GM19035 (cell line): ENCODE results near the gene LIPC.

Source experiments
- ATAC-seq: cut with Tn5 transposase; IDR thresholded peaks from one replicate; pipeline ENCODE4 v1.9.1; 2021; ENCODE audit not compliant: unreplicated experiment

LIPC gene

DNA sequence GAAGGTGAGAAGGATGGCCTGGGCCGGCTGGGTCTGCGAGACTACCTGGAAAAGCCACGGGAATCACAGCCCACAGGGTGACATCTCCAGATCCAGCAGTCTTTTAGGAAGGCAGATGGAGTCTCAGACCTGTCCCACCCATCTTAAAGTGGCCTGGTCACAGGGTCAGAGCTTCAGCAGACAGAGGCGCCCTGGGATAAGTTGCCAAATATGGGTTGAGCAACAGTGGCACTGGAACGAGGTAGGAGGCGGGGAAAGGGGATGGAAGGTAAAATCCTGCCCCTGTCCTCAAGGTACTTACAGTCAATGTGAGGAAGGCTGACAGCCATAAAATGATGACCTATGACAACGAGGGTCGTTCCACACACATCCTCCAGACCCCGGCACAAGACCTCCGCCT is 80.7 kb downstream of the LIPC start:
- ATAC-seq, result no peak

DNA sequence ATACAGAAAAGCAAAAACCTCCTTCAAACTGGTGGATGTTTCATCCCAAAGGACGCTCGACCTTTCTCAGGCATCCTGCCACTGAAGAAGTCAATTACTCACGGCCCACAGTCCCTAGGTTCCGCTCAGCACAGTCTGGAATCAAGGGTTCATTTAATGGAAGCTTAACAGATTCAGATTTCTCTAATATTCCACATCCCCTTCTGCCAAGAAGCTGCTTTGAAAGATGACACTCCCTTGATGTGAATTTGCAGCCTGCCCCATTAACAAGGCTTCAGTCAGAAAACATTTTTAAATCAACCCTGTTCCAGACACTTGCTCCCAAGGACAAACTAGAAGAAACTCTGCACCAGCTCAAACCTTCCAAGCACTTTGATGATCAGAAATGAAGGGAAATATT is 81.2 kb downstream of the LIPC start:
- no peak for ATAC-seq

DNA sequence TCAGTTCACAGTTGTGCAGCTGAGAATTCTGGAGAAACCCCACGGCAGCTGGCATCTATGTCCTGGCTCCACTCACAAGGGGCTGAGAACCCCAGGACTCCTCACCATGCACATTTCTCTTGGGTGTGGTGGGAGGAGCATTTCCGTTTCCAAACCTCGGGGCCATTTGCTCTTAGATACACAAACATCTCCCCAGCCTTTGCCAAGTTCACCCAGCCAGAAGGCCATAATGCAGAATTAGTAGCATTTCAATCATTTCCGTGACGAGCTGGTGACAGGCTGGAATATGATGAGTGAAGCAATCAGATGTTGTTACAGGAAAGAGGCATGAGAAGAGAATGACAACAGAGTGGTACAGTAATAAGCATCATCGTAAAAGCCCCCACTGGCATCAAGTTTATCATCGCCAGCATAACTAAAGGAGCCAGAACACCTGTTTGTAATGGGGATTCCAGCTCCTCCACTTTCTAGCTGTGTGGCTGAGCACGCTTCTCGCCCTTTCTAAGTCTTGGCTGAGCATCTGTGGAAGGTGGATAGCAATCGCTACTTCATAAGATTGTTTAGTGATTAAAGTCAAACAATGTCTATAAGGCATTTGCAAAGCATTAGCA is 82.0 kb downstream of the LIPC start:
- ATAC-seq, result no peak

DNA sequence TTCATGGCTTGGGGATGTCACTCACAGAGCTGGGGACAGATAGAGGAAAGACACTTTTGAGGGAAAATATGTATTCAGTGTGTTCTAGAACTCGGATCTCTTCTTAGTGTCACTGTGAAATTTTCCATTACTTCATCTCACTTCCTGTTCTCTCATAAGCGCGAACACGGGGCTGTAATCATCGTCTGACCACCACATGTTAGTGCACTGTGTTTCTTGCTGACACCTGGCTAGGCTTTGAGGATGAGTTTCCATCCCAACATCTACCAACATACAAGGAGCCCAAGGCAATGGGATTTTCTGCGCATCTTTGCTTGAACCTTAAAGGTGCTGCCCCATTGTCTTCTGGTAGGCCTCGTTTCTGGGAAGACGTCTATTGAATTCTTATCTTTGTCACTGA is 84.0 kb downstream of the LIPC start:
- no peak for ATAC-seq

DNA sequence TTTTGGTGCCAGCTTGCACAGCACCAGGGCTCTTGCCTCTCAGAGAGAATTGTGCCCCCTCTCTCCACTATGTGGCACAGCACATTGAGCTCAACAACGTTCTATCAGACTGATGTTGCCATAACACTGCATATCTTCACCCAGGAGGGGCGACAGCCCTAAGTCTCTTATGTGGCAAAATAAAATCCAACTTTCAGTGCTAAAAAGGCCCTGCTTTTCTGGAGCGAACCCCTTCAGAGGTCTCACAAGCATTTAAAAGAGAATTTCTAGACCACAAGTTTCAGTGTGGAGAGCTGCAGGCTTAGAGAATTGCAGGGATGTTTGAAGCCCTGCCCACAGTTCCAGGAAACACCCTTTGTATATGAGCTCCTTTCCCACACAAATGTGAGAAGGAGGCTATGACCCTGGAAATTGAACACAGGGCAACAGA is 85.5 kb downstream of the LIPC start:
- ATAC-seq, result no peak

DNA sequence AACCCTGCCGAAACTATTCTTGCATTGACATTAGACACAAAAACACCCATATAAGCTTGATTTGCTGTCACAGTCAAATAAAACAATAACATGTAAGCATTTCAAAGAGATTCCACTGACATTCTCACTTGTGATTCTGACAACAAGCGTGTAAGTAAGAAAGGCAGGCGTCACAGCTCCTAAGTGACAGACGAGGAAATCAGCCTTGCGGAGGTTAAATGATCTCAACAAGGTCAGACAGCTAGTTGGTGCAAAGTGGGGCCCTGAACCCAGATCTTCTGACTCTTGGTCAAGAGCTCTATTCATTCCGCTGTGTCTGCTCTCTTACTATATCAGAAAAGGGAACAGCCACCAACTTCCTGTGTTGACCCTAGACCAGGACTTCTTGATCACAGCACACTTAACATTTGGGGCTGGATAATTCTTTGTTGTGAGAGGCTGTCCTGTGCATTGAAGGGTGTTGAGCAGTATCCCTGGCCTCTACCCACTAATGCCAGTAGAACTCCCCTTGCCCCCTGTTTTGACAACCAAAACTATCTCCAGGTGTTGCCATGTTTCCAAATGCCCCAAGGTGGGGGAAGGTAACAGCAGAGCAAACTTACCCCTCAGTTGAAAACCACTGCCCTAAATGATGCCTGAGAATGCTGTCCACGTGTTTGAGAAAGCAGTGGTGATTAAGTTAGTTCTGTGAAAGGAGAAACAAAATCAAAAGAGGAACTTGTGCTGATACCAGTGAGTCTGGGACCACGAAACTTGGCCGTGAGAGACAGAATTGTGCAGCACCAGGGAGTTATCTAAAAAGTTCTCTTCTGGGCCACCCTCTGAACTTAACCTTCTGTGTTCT is 86.1 kb downstream of the LIPC start:
- no peak for ATAC-seq

DNA sequence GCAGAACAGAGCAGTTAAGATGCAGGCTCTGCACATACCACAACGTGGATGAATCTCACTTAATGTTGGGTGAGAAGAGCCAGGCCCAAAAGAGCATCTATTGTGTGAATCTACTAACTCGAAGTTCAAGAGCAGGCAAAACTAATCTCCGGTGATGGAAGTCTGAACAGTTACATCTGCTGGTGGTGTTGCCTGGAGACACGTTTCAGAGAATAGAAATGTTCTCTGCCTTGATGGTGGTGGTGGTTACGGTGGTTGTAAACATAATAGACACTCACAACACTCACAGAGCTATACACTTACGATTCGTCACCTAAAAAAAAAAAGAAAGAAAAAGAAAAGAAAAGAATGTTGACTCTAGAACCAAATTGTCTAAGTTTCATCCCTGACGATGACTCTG is 86.8 kb downstream of the LIPC start:
- no peak for ATAC-seq

DNA sequence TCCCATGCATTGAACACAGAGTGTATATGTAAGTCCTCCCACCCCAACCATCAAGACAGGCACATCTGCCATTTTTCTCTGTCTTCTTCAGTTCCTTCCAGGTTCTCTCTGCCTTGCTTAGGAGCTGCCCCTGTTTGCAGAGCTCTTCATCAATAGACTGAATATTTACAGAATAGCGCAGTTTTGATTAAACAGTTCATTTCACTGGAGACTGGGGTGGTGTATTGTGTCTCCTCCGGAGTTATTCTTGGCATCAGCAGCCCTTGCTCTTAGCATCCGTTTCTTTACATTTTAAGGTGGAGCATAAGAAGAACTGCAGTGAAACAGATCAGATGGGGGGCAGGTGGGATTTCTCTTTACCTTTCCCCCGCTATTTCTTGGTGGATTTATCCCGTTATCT is 87.7 kb downstream of the LIPC start:
- no peak for ATAC-seq

DNA sequence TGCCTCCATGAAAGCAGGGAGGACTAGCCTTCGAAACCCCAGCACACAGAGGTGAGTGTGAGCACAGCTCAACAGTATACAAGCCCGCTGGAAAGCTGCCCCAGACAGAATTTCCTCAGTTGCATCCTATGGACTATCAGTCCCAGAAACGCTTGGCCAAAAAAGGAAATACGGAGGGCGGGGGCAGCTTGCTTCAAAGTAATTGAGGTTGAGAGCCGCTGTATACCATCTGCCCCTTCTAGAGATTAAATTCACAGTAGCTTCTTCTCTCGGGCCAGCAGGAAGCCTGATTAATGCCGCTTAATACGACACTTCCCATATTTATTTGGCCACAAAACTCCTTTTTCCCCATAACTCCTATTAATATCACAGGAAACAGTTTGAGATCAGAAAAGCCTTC is 88.7 kb downstream of the LIPC start:
- ATAC-seq, result no peak

DNA sequence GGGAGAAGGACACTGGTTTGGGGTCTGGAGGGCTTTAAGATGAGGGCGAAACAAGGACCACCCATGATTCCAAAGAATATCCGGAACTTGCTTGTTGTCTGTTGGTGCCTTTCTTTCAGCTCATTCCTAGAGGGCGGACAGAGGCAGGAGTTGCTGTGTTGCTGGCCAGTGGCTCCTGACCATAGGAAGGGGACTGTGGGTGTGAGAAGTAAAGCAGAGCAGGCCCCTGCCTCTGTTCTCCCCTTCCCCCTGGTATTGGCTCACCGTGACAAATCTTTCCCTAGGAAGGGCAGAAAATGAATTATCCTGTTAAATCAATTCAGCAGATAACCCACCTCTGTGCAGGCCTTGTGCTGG is 89.1 kb downstream of the LIPC start:
- ATAC-seq, result no peak

DNA sequence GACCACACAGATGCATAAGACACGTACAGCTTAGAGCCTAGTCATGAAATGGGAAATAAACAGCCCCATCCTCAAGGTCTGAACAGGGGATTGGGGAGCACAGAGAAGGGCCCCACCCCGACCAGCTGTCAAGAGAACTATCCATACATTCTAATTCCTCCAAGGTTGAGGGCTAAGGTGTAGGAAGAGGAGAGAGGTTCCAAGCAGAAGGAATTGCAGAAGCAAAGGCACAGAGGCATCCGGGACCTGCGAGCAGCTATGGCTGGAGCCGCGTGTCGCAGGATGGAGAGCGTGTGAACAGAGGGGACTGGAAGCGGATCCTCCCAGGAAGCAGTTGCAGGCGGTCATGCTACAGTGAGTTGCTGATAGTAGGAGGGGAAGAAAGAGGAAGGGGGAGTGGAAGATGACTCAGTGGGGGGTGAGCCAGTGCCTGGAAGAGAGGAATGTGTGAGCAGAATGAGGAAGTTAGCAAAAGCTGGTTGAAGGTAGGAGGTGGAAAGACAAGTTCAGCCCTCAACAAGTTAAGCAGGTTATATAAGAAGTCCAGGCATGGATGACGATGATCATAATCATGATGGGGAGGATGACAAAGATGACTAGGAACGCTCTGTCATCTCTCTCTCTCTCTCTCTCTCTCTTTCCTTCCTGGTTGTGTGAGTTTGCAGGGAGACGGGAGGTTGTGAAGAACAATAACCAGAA is 89.7 kb downstream of the LIPC start:
- ATAC-seq, result no peak

DNA sequence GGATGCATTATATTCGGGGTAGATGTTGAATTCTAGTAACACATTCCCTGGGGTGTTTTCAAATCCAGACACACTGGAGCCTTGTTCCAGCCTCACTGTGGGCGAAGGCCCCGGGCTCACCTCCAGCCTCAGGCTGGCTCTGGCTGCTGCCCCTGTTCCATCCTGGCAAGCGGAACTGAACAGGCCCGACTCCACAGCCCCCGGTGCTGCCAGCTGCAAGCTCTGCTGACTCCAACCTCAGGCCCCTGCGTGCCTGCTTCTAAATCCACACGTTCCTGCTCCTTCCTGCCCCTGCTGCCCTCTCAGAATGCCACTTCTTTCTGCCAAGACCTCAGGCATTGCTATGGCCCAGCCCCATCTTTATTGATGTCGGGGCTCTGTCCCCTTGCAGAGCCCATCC is 90.6 kb downstream of the LIPC start:
- no peak for ATAC-seq

DNA sequence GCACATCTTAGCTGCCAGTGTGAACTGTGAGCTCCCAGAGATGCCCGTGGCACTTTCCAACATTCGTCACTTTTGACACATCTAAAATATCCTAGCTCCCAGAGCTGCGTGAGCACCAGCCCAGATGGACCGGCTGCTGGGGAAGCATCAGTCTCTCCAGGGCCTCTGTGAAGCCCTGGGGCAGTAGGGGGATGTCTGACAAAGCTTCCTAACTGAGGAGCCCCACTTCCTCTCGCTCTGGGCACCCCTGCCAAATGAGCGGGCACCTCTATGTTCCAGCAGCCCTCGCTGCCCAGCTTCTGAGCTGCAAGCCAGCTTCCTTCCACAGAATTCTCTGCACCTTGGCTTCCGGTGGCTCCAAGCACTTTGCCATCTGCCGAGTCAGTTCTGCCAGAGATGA is 91.1 kb downstream of the LIPC start:
- ATAC-seq, result no peak

DNA sequence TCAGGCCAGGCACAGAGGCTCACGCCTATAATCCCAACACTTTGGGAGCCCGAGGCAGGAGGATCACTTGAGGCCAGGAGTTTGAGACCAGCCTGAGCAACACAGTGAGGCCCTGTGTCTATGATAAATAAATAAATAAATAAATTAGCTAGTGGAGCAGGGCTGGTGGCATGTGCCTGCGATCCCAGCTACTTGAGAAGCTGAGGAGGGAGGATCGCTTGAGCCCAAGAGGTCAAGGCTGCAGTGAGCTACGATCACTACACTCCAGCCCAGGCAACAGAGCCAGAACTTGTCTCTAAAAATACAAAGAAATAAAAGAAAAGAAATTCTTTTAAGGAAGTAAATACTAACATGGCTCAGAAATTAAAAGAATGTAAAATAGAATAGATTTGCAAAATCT is 91.8 kb downstream of the LIPC start:
- no peak for ATAC-seq

DNA sequence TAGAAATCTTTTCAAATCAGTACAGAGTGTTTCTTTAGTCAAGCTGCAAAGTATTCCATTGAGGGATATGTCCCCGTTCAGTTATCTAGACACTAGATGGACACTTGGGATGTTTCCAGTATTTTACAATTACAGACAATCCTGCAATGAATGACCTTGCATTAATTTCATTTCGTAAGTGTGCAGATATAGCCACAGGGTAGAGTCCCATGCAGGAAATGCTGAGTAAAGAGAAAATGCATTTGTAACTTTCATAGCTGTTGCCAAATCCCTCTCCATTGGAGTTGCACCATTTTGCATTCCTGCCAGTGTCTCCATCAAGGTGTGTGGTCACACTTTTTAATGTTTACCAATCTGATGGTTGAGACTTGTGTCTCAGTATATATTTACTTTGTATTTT is 92.5 kb downstream of the LIPC start:
- no peak for ATAC-seq

DNA sequence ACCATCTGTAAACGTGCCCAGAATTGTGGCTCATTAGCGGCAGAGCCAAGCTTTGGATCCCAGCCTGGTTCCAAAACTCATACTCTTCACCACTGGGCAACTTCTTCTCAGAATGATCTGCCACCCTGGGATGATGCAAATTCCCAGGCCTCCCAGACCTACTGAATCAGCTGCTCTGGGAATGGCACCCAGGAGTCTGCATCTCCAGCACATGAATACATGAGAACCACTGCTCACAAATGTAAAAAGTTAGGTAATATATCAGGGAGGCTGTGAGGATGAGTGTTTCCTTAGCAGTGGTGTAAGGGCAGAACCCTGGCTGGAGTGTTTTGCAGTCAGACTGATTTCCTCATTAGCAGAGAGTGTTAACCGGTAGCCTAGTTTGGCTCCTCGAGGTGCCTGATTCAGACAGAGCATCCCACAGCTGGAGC is 94.2 kb downstream of the LIPC start:
- no peak for ATAC-seq

DNA sequence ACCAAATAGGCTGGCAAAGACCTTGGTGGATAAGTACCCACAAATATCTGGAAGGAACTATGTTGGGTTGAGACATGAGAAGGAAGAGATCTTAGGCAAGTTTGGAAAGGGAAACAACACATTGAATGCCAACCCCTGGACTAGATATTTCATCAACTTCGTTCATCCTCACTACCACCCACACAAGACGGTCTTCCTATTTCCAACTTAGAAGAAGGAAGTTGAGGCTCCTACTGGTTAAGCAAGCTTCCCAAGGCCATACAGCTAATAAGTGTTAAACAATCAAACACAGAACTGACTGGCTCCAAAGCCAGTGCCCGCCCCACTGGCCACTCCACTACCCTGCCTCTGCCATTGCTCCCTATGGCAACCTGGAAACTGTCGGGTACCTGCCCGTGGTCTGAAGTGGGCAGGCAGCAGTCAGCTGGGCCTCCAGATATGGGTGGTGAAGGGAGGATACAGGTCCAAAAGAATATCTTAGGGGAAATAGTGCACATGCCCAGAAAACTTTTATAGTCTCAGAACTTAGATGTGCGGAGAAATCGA is 94.9 kb downstream of the LIPC start:
- ATAC-seq, result no peak

DNA sequence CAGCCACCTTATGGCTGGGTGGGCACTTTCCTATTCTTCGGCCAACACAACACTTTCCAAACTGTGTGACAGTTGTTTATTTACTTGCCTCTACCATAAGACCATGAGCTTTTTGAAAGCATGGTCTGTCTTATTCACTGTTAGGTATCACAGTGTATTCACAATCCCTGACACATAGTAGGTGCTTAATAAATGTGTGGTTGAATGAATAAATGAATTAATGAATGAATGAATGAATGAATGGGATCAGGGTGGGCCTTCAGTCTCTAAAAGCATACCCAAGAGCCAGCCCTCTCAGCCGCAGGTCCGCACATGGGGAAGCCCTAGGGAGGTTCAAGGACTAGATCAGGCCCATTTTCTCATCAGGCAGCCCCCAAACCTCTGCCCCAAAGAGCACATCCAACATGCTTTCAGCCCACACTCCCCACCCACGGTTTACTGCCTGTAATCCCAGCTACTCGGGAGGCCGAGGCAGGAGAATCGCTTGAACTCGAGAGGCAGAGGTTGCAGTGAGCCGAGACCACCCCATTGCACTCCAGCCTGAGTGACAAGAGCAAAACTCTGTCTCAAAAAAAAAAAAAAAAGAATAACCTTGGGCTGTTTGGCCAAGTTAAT is 95.9 kb downstream of the LIPC start:
- ATAC-seq, result no peak

DNA sequence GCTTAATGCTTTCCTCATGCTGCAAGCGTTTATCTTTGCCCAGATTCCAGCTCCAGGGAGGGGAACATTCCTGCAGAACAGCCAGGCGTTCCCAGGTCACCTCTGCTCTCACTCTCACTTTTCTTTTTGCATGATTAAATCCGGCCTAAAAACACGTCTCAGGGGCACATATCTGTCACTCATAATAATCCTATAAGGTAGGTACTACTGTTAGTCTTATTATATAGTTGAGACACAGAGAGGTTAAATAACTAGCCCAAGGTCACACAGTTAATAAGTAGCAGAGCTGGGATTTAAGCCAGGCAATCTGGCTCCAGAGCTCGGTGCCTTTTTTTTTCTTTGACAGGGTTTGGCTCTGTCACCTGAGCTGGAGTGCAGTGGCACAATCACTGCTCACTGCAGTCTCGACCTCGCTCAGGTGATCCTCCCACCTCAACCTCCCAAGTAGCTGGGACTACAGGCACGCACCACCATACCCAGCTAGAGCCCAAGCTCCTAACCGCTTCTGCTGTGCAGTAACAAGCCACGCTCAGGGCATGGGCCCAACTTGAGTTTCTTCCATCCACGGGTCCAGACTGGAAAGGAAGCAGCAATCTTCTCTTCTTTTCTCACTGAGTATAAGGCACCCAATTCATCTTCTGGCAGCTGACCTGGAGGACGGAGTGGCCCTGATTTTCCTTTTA is 96.5 kb downstream of the LIPC start:
- no peak for ATAC-seq

DNA sequence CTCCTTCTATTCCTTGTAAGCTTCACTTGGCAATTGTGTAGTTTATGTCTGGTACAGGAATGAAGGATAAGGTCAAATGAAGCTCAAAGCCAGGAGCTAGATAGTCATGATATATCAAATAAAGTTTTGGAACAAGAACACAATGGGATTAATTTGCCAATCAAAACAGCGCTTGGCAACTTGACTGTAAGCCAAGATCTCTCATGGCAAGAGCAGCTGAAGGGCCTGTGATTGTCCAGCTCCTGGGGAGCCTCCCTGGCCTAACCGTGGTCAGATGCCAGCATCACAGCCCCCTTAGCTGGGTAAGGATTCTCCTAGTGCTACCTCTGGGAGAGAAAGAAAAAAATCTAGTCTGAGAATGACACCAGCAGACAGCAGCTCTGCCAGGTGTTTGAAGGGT is 97.2 kb downstream of the LIPC start:
- no peak for ATAC-seq

DNA sequence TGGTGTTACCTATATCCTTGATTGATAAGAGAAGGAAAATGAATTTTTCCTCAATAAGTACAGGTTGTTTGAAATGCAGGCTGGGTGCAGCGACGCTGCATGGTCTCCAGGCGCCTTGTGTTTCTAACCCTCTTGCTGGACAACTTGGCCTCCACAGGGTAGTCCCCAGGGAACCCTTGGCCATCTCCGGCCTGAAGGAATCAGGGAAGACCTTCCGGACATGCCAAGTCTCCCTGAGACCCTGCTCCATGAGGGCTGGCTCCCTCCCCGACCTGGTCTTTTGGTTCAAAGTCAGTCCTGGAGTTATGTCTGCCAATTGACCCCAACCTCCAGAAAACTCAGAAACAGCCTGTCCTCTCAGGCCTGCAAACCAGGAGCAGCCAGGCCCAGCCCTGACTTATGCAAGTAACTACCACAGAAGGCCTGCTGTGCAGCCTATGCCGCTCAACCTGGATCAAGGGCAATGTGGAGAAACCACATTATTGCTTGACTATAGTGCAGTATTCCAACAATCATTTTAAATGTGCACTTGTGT is 98.3 kb downstream of the LIPC start:
- no peak for ATAC-seq
